Parathyroid adenoma (tissue), 2 donors: ENCODE results near the gene FNDC5.

ENCODE experiments used
- H2AFZ ChIP-seq: fragments of 300-600 bp; sonication (generic); one replicate; pipeline ENCODE4 v1.7.0; 2017; ENCODE audit warnings: antibody characterized with exemption, mild to moderate bottlenecking
- H3K27ac ChIP-seq: fragments of 300-600 bp; sonication (generic); one replicate; pipeline ENCODE4 v1.7.0; 2017
- H3K27me3 ChIP-seq: fragments of 300-600 bp; sonication (generic); one replicate; pipeline ENCODE4 v1.7.0; 2017; ENCODE audit warnings: low read length; ENCODE audit not compliant: control insufficient read depth, insufficient read depth
- H3K36me3 ChIP-seq: fragments of 300-600 bp; sonication (generic); one replicate; pipeline ENCODE4 v1.7.0; 2017; ENCODE audit warnings: low read length; ENCODE audit not compliant: control insufficient read depth, insufficient read depth
- H3K4me1 ChIP-seq: fragments of 300-600 bp; sonication (generic); one replicate; pipeline ENCODE4 v1.7.0; 2017; ENCODE audit warnings: control low read depth
- H3K4me2 ChIP-seq: fragments of 300-600 bp; sonication (generic); one replicate; pipeline ENCODE4 v1.7.0; 2017; ENCODE audit warnings: low read length
- H3K4me3 ChIP-seq: fragments of 300-600 bp; sonication (generic); one replicate; pipeline ENCODE4 v1.7.0; 2017; ENCODE audit warnings: low read depth, low read length
- H3K79me2 ChIP-seq: fragments of 300-600 bp; sonication (generic); one replicate; pipeline ENCODE4 v1.7.0; 2017; ENCODE audit warnings: control low read depth
- H3K9ac ChIP-seq: fragments of 300-600 bp; sonication (generic); one replicate; pipeline ENCODE4 v1.7.0; 2017; ENCODE audit warnings: mild to moderate bottlenecking
- H3K9me3 ChIP-seq: fragments of 300-600 bp; sonication (generic); one replicate; pipeline ENCODE4 v1.7.0; 2017; ENCODE audit warnings: low read length; ENCODE audit not compliant: control insufficient read depth
- CTCF ChIP-seq: fragments of 300-600 bp; sonication (generic); IDR thresholded peaks from one replicate; pipeline ENCODE4 v1.7.0; 2017; ENCODE audit warnings: antibody characterized with exemption, mild to moderate bottlenecking
- donor health status: primary hyperparathyroidism.

FNDC5 gene

GRCh38 chr1:32878183-32878582 is 7.5 kb upstream of the FNDC5 start:
- H3K4me2 ChIP-seq, result no peak overlapping the region
- no peak overlapping the region for H3K9ac ChIP-seq
- no peaks in the 10 kb centered on the region for H3K27me3 ChIP-seq
- TF ChIP-seq CTCF, result no peak
- H3K27ac ChIP-seq, result no peak overlapping the region
- H3K9me3 ChIP-seq, result no peaks in the 10 kb centered on the region
- H3K4me3 ChIP-seq, result no peak overlapping the region
- H2AFZ ChIP-seq, result no peak overlapping the region
- no peaks in the 10 kb centered on the region for H3K36me3 ChIP-seq
- H3K79me2 ChIP-seq, result no peaks in the 10 kb centered on the region
- no peaks in the 10 kb centered on the region for H3K4me1 ChIP-seq

- Histone ChIP-seq H3K9me3 (no peaks in the 10 kb centered on the region), H3K9ac (no peak overlapping the region), H3K36me3 (no peaks in the 10 kb centered on the region), H3K79me2 (no peaks in the 10 kb centered on the region), H3K27ac (no peak overlapping the region), H3K4me2 (no peak overlapping the region), H3K4me1 (no peaks in the 10 kb centered on the region), H2AFZ (no peak overlapping the region), H3K27me3 (no peaks in the 10 kb centered on the region), H3K4me3 (no peak overlapping the region)
- no peak for TF ChIP-seq CTCF
Observed at GRCh38 chr1:32877211-32878110, 6.7 kb upstream of the FNDC5 start.

GRCh38 chr1:32876341-32877210 is 5.9 kb upstream of the FNDC5 start:
- Histone ChIP-seq H3K9ac (no peak overlapping the region), H3K79me2 (no peaks in the 10 kb centered on the region), H3K4me2 (no peak overlapping the region), H2AFZ (no peak overlapping the region), H3K4me3 (no peak overlapping the region), H3K27ac (no peak overlapping the region), H3K9me3 (no peaks in the 10 kb centered on the region), H3K4me1 (no peaks in the 10 kb centered on the region), H3K36me3 (no peaks in the 10 kb centered on the region), H3K27me3 (no peaks in the 10 kb centered on the region)
- peak; percentile 44 for TF ChIP-seq CTCF

- H3K36me3 ChIP-seq, result no peaks in the 10 kb centered on the region
- H3K4me2 ChIP-seq, result no peak overlapping the region
- H2AFZ ChIP-seq, result no peak overlapping the region
- H3K4me3 ChIP-seq, result no peak overlapping the region
- H3K27me3 ChIP-seq, result no peaks in the 10 kb centered on the region
- no peaks in the 10 kb centered on the region for H3K4me1 ChIP-seq
- no peak for TF ChIP-seq CTCF
- no peak overlapping the region for H3K27ac ChIP-seq
- no peaks in the 10 kb centered on the region for H3K9me3 ChIP-seq
- H3K9ac ChIP-seq, result no peak overlapping the region
- H3K79me2 ChIP-seq, result no peaks in the 10 kb centered on the region
Observed at GRCh38 chr1:32874860-32875752, 4.4 kb upstream of the FNDC5 start.
